Fibroblast of villous mesenchyme (primary cell): ENCODE data around the gene AOPEP. TPM values are rescaled to one million over a fixed set of nuclear protein-coding genes. Genes with fewer than 3 reads are reported as not detected.

Experiments
- DNase-seq: peaks from one replicate; pipeline ENCODE4 v3.0.0-alpha.2; 2010; ENCODE audit warnings: low read depth
- H3K4me3 ChIP-seq: 2 replicates; pipeline ENCODE4 v1.5.1; 2011; ENCODE audit warnings: low read depth, mild to moderate bottlenecking, low read length
- CTCF ChIP-seq: IDR thresholded peaks from 2 replicates; pipeline ENCODE4 v1.5.1; 2012; ENCODE audit warnings: low read depth, mild to moderate bottlenecking, low read length; ENCODE audit not compliant: insufficient read depth
- total RNA-seq: library from RNA; depleted of rRNA; stranded (reverse); fragments of >200 nt; gene quantifications from 2 replicates; pipeline ENCODE4 v1.2.3, GENCODE V29; 2012

AOPEP gene
- total RNA-seq, 1 donor, result 153 TPM

GRCh38 chr9:94757158-94757557 lies 30.7 kb downstream of the AOPEP start:
- H3K4me3 ChIP-seq, result no peak overlapping the region
- DNase-seq, result no peak
- TF ChIP-seq CTCF, result no peak

GRCh38 chr9:94758031-94758430 lies 31.5 kb downstream of the AOPEP start:
- H3K4me3 ChIP-seq, result no peak overlapping the region
- DNase-seq, result no peak
- TF ChIP-seq CTCF, result no peak

- H3K4me3 ChIP-seq, result no peak overlapping the region
- TF ChIP-seq CTCF, result no peak
- no peak for DNase-seq
These were observed 32.4 kb downstream of the AOPEP start for GRCh38 chr9:94758880-94759279.

- TF ChIP-seq CTCF, result no peak
- DNase-seq, result no peak
- no peak overlapping the region for H3K4me3 ChIP-seq
These were observed 33.5 kb downstream of the AOPEP start for GRCh38 chr9:94760010-94760409.

GRCh38 chr9:94760660-94761059 lies 34.2 kb downstream of the AOPEP start:
- H3K4me3 ChIP-seq, result no peak overlapping the region
- DNase-seq, result no peak
- TF ChIP-seq CTCF, result no peak

- TF ChIP-seq CTCF, result no peak
- no peak for DNase-seq
- no peak overlapping the region for H3K4me3 ChIP-seq
These were observed 35.0 kb downstream of the AOPEP start for GRCh38 chr9:94761481-94761880.

- no peak for TF ChIP-seq CTCF
These were observed 41.0 kb downstream of the AOPEP start for GRCh38 chr9:94767331-94768072.

More at GRCh38 chr9:94767331-94768072, 41.0 kb downstream of the AOPEP start:
- H3K4me3 ChIP-seq, result no peak overlapping the region
- no peak for DNase-seq
